OCI-M1 (cell line): ENCODE data around the gene FHL2.
A peak's percentile ranks its signal among the peaks of the same experiment; 100 is the strongest.

ENCODE experiments used
- DNase-seq: peaks from one replicate; lab custom pipeline; 2025; lab: John Stamatoyannopoulos, UW

FHL2 gene

GRCh38 chr2:105421053-105421452 lies 22.2 kb upstream of the FHL2 start:
- no peak for DNase-seq

- peak; percentile 18 for DNase-seq
These were observed 19.7 kb upstream of the FHL2 start for GRCh38 chr2:105418522-105418921.

GRCh38 chr2:105417857-105418436 lies 19.1 kb upstream of the FHL2 start:
- DNase-seq: peak; percentile 42

- no peak for DNase-seq
These were observed 17.3 kb upstream of the FHL2 start for GRCh38 chr2:105416156-105416555.

GRCh38 chr2:105415007-105415406 lies 16.2 kb upstream of the FHL2 start:
- DNase-seq: no peak

GRCh38 chr2:105413206-105413605 lies 14.4 kb upstream of the FHL2 start:
- peak; percentile 48 for DNase-seq

- no peak for DNase-seq
These were observed 13.7 kb upstream of the FHL2 start for GRCh38 chr2:105412584-105412983.

GRCh38 chr2:105411720-105412407 lies 13.0 kb upstream of the FHL2 start:
- DNase-seq: no peak

- no peak for DNase-seq
These were observed 11.7 kb upstream of the FHL2 start for GRCh38 chr2:105410554-105410953.

GRCh38 chr2:105409717-105410116 lies 10.9 kb upstream of the FHL2 start:
- no peak for DNase-seq

GRCh38 chr2:105407946-105408743 lies 9.3 kb upstream of the FHL2 start:
- DNase-seq: no peak

GRCh38 chr2:105406221-105406620 lies 7.4 kb upstream of the FHL2 start:
- peak; percentile 10 for DNase-seq

- no peak for DNase-seq
These were observed 6.4 kb upstream of the FHL2 start for GRCh38 chr2:105405291-105405690.

GRCh38 chr2:105404736-105405135 lies 5.9 kb upstream of the FHL2 start:
- no peak for DNase-seq

- DNase-seq: peak; percentile 79
These were observed 5.2 kb upstream of the FHL2 start for GRCh38 chr2:105403783-105404698.

- DNase-seq: no peak
These were observed 4.5 kb upstream of the FHL2 start for GRCh38 chr2:105403241-105403782.

- DNase-seq: no peak
These were observed 4.0 kb upstream of the FHL2 start for GRCh38 chr2:105402809-105403208.

GRCh38 chr2:105401867-105402266 lies 3.0 kb upstream of the FHL2 start:
- no peak for DNase-seq

- DNase-seq: no peak
These were observed 1.3 kb upstream of the FHL2 start for GRCh38 chr2:105400138-105400540.

- DNase-seq: no peak
These were observed 483 bp upstream of the FHL2 start for GRCh38 chr2:105399207-105399861.

- peak; percentile 59 for DNase-seq
These were observed 907 bp downstream of the FHL2 start for GRCh38 chr2:105397953-105398335.
